Stimulated activated CD4-positive, alpha-beta T cell treated with anti-CD3 and anti-CD28 coated beads, Interleukin-1b, Interleukin-23, amount 100 ng/mL, for 4 hours (primary cell): ENCODE data around the gene UST.
"Not testable (repeated sequence)": the region's sequence is repeated elsewhere in the genome, so short reads cannot be mapped to it uniquely, and the experiment has no call there.

ENCODE experiments used
- DNase-seq, 2 donors: peaks; one replicate each; pipeline ENCODE4 v3.0.0-alpha.2; 2020; ENCODE audit warnings: low read depth in 2 of 2

UST gene

GRCh38 chr6:148947621-148948444 lies 201.0 kb downstream of the UST start:
- DNase-seq, result peak; percentile 69 to 81

DNA sequence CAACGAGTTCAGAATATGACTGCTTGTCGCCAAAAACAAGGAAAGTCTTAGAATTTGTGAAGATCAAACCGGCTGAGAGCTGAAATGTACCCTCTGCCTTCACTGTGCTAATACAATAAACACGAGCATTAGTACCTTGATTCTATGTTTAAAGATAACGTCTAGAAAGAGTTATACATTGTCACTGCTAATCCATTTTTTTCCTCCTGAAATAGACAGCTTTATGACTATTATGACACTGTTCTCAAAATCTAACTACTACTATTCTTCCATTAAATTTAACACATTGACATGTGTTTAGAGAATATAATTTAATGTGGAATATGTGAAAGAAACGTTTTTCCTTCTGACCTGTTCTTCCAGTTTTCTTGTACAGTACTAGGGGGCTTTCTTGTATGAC lies 204.8 kb downstream of the UST start:
- no peak for DNase-seq

DNA sequence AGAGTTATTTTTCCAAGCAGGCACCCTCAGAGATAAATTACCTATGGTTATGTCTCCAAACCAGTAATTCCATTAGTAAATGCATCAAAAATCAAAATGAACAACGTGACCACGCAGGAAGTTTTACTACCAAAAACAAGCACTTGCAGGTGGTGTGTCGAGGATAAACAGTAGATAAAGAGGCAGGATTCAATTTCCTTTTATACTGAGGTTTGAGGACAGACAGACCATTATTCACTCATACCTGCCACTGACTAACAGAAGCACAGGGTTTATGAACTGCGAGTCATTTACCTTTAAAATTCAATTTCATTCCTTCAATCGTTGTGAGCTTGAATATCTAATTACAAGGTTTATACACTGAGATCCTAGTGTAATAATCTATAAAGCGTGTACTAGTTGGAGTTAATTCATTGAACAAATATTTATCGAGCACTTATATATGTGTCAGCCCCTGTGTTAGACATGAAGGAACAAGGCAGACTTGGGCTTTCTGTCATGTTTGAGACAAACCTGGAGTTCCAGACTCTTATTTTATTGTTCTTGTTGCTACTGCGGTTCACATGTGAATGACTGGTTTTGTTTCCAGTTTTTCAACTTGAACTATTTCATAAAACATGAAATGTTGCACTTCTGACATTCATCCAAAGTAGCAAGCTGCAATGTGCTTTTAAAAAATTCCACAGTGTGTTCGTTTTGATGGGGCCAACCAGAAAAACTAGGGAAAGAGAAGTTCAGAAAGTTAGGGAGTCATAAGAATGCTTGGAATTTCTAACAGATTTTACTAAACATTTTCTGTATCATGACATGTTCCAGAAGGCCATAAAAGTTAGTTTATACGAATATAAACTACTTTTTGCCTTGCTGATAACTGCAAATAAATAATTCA lies 205.6 kb downstream of the UST start:
- no peak for DNase-seq

DNA sequence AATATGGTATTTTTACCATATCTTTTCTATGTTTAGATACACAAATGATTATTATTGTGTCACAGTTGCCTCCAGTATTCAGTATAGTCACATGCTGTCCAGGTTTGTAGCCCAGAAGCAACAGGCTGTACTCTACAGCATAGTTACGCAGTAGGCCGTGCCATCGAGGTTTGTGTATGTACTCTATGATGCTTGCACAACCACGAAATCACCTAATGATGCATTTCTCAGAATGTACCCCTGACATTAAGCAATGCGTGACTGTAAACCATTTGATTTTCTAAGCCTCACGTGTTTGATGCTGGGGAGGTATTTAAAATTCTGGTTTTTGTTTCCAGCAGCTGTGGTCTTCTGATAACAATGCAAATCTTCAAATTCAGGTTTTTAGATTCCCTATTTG lies 207.6 kb downstream of the UST start:
- no peak for DNase-seq

GRCh38 chr6:148954934-148955333 lies 208.1 kb downstream of the UST start:
- DNase-seq, result no peak

- DNase-seq, result no peak
Observed at GRCh38 chr6:148955441-148955840, 208.6 kb downstream of the UST start.

DNA sequence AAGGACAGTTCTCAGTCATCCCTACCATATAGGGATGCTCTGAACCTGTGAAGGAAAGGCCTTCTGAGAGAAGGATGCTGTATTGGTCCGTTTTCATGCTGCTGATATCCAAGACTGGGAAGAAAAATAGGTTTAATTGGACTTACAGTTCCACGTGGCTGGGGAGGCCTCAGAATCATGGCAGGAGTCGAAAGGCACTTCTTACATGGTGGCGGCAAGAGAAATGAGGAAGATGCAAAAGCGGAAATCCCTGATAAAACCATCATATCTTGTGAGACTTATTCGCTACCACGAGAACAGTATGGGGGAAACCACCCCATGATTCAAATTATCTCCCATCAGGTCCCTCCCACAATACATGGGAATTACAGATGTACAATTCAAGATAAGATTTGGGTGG lies 209.3 kb downstream of the UST start:
- DNase-seq, result not testable (repeated sequence)

DNA sequence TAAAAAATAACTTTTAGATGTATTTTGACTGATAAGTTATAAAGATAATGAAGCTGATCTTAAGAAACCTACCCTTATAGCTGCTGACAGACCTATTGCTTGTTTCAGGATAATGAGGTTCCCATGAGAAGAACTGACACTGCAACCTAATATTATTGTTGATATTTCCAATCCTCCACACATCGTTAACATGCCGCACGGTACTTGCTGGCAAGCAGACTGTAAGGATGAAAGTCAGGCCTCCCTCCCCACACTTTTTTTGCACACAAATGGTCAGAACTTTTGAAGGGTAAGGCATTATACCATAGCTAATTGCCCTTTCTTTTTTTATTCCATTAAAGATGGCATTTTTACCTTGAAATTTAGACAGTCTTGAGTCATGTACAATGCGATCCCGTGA lies 210.9 kb downstream of the UST start:
- no peak for DNase-seq

- no peak for DNase-seq
Observed at GRCh38 chr6:148959008-148959407, 212.2 kb downstream of the UST start.

DNA sequence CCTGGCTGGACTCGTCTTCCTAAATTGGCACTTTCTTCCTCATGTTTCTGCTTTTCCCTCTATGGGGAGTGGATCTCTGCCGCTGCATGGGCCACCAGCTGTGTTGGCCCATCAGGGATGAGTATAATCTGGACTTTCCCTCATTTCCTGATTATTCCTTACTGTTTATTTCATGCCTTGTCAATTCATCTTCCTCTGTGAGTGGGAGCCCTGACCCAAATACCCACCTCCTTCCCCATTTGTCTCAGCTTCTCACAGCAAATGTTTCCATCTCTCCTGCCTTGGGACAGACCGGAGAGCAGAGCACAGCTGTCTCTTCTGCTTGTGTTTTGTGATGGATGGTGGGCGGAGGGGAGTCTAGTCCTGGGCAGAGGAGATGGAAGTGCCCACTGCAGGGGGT lies 212.7 kb downstream of the UST start:
- no peak for DNase-seq

GRCh38 chr6:148962854-148963515 lies 216.2 kb downstream of the UST start:
- no peak for DNase-seq

DNA sequence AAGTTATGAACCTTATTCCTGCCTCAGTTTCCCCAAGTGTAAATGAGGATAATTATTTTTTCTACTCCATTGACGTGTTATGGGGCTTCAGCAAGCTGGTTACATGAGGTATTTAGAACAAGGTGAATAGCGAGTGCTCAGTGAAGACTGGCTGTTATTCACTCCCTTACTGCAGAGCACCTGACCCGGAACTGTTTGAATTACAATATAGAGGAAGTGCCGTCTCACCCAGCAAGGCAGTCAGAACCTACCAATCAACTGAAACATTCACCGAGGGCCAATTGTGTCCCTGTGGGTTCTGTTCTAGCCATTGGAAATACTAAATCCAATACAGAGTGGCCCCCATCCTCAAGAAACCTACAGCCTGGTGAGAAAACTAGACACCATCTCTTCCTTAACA lies 216.9 kb downstream of the UST start:
- no peak for DNase-seq

DNA sequence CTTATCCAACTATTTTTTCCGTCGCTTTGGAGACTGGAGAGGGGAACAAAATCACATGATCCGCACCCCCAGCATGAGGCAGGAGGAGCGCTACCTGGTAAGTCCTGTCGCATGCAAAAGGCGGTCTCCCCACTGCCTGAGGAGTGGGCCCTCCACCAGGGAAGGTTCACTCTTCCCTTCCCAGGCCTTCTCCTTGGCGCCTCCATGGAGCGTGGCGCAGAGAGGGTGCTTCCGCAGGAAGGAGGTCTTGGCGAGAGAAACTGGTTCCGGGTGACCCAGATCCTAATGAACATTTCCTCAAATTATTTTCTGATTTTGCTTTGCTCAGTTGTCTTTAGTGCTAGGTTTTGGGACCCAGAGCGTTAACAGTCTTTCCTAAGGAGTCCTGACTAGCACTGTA lies 217.6 kb downstream of the UST start:
- DNase-seq, result no peak

DNA sequence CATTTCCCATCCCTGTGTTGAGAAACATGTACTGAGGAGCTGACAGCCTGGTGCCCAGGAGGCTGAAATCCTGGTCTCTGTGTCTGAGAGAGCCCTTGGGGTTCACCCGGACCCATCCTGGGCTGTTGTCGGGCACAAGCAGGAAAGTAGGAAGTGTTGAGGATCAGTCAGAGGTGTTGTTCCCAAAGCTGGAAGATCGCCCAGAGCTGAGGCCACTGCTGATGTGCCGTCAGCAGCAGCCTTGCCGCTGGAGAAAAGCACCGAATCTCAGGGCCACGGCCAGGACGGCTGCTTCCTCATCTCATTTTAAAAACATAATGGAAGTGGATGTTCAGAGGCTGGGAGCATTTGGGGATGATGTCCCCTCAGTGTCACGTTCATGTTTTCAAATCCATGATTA lies 218.5 kb downstream of the UST start:
- DNase-seq, result no peak

DNA sequence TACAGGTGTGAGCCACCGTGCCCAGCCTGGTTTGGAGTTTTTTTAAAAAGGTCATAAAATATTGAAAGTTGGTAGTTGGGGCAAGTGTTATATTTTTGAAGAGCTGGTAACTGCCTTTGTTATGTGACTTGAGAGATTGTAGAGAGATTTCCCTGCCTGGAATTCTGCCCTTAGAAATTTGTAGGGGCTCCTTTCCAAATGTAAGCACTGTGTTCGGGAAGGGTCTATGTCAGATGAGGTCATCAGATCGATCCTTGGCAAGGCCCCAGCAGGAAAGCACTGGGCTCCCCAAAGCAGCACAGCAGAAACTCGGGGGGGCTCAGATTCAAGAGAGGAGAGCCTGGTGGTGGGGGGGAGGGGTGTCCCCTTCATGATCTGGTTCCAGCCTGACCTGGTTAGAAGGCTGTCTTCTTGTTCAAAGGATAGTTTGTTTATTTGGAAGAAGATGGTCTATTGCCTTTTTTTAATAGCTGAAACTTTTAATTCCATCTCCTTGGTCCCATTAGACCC lies 220.2 kb downstream of the UST start:
- no peak for DNase-seq

GRCh38 chr6:148967541-148967956 lies 220.7 kb downstream of the UST start:
- no peak for DNase-seq

- no peak for DNase-seq
Observed at GRCh38 chr6:148968771-148969602, 222.2 kb downstream of the UST start.

- no peak for DNase-seq
Observed at GRCh38 chr6:148969603-148970061, 222.8 kb downstream of the UST start.

- DNase-seq, result no peak
Observed at GRCh38 chr6:148971031-148971927, 224.4 kb downstream of the UST start.

- DNase-seq, result peak; percentile 6 to 32
Observed at GRCh38 chr6:148972481-148972880, 225.7 kb downstream of the UST start.
